ENCODE measurements around the gene CEP131. TPM values are rescaled to one million over a fixed set of nuclear protein-coding genes. Genes with fewer than 3 reads are reported as not detected.
A peak's percentile ranks its signal among the peaks of the same experiment; 100 is the strongest.
"Not testable (repeated sequence)": the region's sequence is repeated elsewhere in the genome, so short reads cannot be mapped to it uniquely, and the experiment has no call there.

CEP131 gene
- total and polyA plus RNA-seq, 5 donors from 2014 or later: 1.4 to 9.9 (median 2.0) TPM

DNA sequence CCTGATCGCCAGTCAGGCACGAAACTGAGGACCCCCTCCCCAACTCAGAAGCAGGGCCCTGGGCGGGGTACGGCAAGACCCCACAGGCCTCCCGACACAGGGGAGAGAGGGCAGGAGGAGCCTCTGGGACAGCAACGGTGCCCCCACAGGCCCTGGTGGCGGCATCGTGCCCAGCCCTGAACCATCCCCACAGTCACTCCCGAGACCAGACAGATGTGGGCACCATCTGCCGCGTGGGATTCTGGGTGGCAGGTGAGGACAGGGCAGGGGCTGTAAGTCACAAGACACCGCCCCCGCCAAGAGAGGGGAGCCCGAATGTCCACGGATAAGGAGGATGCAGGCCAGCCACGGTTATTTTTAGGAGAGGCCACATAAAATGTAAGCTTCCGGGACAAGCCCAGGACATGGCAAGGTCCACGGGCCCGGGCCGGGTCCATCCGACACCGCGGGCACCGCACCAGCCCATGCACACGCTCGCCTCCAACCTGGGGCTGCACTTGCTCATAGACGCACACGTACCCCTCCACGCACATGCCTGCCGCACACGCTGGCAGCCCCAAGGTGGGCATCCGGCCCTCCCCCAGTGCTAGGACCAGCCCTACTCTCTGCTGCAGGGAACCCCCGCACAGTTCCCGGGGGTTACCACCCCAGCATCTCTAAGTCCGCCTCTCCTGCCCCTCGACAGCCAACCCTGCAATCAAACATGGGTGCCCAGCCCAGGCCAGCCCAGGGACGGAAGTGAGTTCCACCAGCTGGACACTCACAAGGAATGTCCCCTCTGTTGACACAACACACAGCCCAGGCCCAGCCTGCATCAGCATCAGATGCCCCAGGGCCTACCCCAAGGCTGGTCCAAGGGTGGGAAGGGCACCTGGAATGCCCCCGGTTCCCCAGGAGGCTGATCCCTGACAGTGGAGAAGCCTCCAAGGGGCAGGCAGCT, 65.6 kb downstream of the CEP131 start:
- H3K27ac ChIP-seq (ENCODE audit: insufficient read depth, low read length, poor library complexity, severe bottlenecking): no peak overlapping the region
- H3K27me3 Mint-ChIP-seq: peaks cover 4% of the 10 kb centered on the region
- DNase-seq: no peak
- H3K4me3 ChIP-seq (ENCODE audit: low read depth, low read length): no peak overlapping the region
- peaks cover 0 to 2% (median 0%) of the 10 kb centered on the region in 7 donors for H3K9me3 Mint-ChIP-seq
- no peaks in the 10 kb centered on the region for H3K36me3 ChIP-seq (ENCODE audit: control insufficient read depth, insufficient read depth, low read length)
- H3K4me1 ChIP-seq (ENCODE audit: control insufficient read depth, insufficient read depth, low read length, poor library complexity, severe bottlenecking): peaks cover 5% of the 10 kb centered on the region
- H3K4me1 Mint-ChIP-seq: no peaks in the 10 kb centered on the region
- no peak for ATAC-seq (ENCODE audit: low read depth in 2 of 2)
- H3K27me3 ChIP-seq (ENCODE audit: control insufficient read depth, insufficient read depth, low read length): no peaks in the 10 kb centered on the region
- H3K4me3 Mint-ChIP-seq: no peak overlapping the region
- H3K27ac Mint-ChIP-seq: peak overlapping the region in 1 of 3 donors; percentile 74
- no peaks in the 10 kb centered on the region for H3K9me3 ChIP-seq (ENCODE audit: control insufficient read depth in 2 of 2, low read length in 2 of 2)
- no peaks in the 10 kb centered on the region for H3K36me3 Mint-ChIP-seq

DNA sequence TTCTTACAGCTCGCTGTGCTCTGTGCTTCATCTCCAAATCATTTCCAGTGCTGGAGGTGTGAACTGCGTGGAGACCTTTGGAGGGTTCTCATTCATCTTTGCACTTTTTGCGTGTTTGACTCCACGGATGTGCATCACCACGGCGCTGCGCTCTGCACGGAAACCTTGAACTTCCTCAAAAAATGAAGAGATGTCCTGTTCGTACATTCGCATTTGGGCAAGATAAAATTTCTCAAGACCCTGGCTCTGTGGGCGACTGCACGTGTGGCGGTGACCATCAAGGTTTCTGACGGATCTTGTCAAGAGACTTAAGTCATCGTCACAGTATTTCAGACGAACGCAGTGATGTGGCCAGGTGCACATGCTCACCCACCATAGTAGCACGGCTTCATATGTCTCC, 67.8 kb downstream of the CEP131 start:
- no peak for DNase-seq
- Mint-ChIP-seq H3K9me3 (no peaks in the 10 kb centered on the region), H3K4me1 (no peaks in the 10 kb centered on the region), H3K27me3 (peaks cover 5% of the 10 kb centered on the region), H3K4me3 (no peak overlapping the region), H3K27ac (no peak overlapping the region), H3K36me3 (no peaks in the 10 kb centered on the region)
- no peaks in the 10 kb centered on the region for H3K9me3 ChIP-seq (ENCODE audit: control insufficient read depth in 2 of 2, low read length in 2 of 2)
- no peaks in the 10 kb centered on the region for H3K27me3 ChIP-seq (ENCODE audit: control insufficient read depth, insufficient read depth, low read length)
- ATAC-seq (ENCODE audit: low read depth in 2 of 2): no peak
- H3K27ac ChIP-seq (ENCODE audit: insufficient read depth, low read length, poor library complexity, severe bottlenecking): no peak overlapping the region
- no peaks in the 10 kb centered on the region for H3K36me3 ChIP-seq (ENCODE audit: control insufficient read depth, insufficient read depth, low read length)
- H3K4me1 ChIP-seq (ENCODE audit: control insufficient read depth, insufficient read depth, low read length, poor library complexity, severe bottlenecking): no peaks in the 10 kb centered on the region
- H3K4me3 ChIP-seq (ENCODE audit: low read depth, low read length): no peak overlapping the region

DNA sequence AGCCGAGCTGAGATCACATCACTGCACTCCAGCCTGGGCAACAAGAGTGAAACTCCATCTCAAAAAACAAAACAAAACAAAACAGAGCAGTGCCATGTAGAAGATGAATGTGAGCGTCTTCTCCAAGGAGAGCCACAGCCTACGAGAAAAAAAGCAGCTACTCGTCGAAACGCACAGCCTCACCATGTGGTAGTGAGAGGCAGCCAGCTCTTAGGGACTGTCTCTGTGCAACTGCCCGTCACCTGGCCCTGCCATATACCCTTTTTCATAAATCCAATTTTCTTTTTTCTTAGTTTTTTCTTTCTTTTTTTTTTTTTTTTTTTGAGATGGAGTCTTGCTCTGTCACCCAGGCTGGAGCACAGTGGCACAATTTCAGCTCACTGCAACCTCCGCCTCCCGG, 68.7 kb downstream of the CEP131 start:
- H3K9me3 ChIP-seq (ENCODE audit: control insufficient read depth in 2 of 2, low read length in 2 of 2); H3K36me3 Mint-ChIP-seq; DNase-seq; H3K4me1 Mint-ChIP-seq; H3K27ac ChIP-seq (ENCODE audit: insufficient read depth, low read length, poor library complexity, severe bottlenecking); H3K36me3 ChIP-seq (ENCODE audit: control insufficient read depth, insufficient read depth, low read length); H3K4me3 ChIP-seq (ENCODE audit: low read depth, low read length); H3K27me3 Mint-ChIP-seq; H3K27ac Mint-ChIP-seq; H3K4me1 ChIP-seq (ENCODE audit: control insufficient read depth, insufficient read depth, low read length, poor library complexity, severe bottlenecking); H3K9me3 Mint-ChIP-seq; H3K4me3 Mint-ChIP-seq; H3K27me3 ChIP-seq (ENCODE audit: control insufficient read depth, insufficient read depth, low read length); ATAC-seq (ENCODE audit: low read depth in 2 of 2): not testable (repeated sequence)

DNA sequence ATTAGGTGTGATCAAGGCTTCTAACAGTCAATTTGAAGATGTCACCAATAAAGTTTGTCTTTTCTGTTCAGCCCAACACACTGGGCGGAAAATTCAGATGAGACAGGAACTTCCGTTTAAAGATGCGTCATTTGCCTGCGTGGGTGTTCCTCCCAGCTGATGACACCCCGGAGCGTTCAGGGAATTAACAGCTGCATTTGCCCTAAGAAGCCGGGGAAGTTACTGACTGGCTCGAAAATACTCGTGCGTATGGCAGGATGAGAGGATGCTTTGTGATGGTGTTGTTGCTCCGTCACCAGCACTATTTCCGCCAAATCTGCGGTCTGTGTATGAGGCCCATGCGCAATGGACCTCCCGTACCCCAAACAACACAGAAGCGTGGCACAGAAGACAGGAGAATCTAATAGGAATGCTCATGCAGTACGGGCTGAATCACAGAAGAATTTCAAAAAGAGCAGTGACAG, 69.4 kb downstream of the CEP131 start:
- no peaks in the 10 kb centered on the region for H3K9me3 Mint-ChIP-seq
- peak overlapping the region in 1 of 4 donors; percentile 44 for H3K4me3 Mint-ChIP-seq
- peak overlapping the region in 1 of 3 donors; percentile 31 for H3K27ac Mint-ChIP-seq
- no peaks in the 10 kb centered on the region for H3K27me3 ChIP-seq (ENCODE audit: control insufficient read depth, insufficient read depth, low read length)
- no peaks in the 10 kb centered on the region for H3K4me1 Mint-ChIP-seq
- no peak for DNase-seq
- no peak overlapping the region for H3K27ac ChIP-seq (ENCODE audit: insufficient read depth, low read length, poor library complexity, severe bottlenecking)
- H3K36me3 ChIP-seq (ENCODE audit: control insufficient read depth, insufficient read depth, low read length): no peaks in the 10 kb centered on the region
- no peaks in the 10 kb centered on the region for H3K36me3 Mint-ChIP-seq
- H3K4me1 ChIP-seq (ENCODE audit: control insufficient read depth, insufficient read depth, low read length, poor library complexity, severe bottlenecking): no peaks in the 10 kb centered on the region
- H3K9me3 ChIP-seq (ENCODE audit: control insufficient read depth in 2 of 2, low read length in 2 of 2): no peaks in the 10 kb centered on the region
- no peak overlapping the region for H3K4me3 ChIP-seq (ENCODE audit: low read depth, low read length)
- peaks cover 7% of the 10 kb centered on the region for H3K27me3 Mint-ChIP-seq
- ATAC-seq (ENCODE audit: low read depth in 2 of 2): peak in 1 of 2 donors; percentile 43

DNA sequence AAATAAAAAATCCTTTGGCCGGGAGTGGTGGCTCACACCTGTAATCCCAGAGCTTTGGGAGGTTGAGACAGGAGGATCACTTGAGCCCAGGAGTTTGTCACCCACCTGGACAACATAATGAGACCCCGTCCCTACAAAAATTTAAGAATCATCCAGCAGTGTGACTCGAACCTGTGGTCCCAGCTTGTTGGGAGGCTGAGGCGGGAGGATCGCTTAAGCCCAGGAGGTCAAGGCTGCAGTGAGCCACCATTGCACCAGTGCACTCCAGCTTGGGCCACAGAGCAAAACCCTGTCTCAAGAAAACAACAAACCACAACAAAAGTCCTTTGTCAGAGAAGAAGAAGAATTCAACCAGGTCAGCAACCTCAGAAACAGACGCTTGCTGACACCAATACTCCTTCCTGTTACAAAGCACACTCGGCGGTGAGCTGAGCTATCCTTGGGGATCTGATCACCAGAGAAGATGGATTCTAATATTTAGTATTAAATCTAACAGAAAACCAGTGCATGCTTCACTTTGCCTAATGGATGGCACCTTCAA, 70.4 kb downstream of the CEP131 start:
- H3K4me3 Mint-ChIP-seq: no peak overlapping the region
- Histone ChIP-seq H3K4me1 (ENCODE audit: control insufficient read depth, insufficient read depth, low read length, poor library complexity, severe bottlenecking) (no peaks in the 10 kb centered on the region), H3K27ac (ENCODE audit: insufficient read depth, low read length, poor library complexity, severe bottlenecking) (no peak overlapping the region), H3K36me3 (ENCODE audit: control insufficient read depth, insufficient read depth, low read length) (no peaks in the 10 kb centered on the region), H3K4me3 (ENCODE audit: low read depth, low read length) (no peak overlapping the region), H3K27me3 (ENCODE audit: control insufficient read depth, insufficient read depth, low read length) (no peaks in the 10 kb centered on the region), H3K9me3 (ENCODE audit: control insufficient read depth in 2 of 2, low read length in 2 of 2) (no peaks in the 10 kb centered on the region)
- peak overlapping the region in 1 of 3 donors; percentile 9 for H3K27ac Mint-ChIP-seq
- DNase-seq (no peak), ATAC-seq (ENCODE audit: low read depth in 2 of 2) (no peak)
- H3K36me3 Mint-ChIP-seq: no peaks in the 10 kb centered on the region
- H3K27me3 Mint-ChIP-seq: peaks cover 11% of the 10 kb centered on the region
- H3K4me1 Mint-ChIP-seq: no peaks in the 10 kb centered on the region
- no peaks in the 10 kb centered on the region for H3K9me3 Mint-ChIP-seq

DNA sequence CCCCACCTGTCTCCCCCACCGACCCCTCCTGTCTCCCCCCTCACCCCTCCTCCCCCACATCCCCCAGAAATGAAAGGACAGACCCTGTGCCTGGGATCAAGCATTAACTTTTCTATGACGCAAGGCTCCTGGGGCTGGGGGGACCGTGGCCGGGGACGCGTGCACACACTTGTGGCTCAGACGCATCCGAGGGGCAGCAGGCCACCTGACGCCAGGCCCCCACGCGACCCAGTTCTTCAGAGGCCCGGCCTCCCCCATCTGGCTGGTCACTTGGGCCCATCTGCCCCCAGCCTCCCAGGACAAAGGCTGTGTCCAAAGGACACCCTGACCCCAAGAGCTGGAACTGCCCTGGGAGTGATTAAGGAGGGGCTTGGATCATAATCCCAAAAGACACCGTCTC, 71.5 kb downstream of the CEP131 start:
- Mint-ChIP-seq H3K4me1 (no peaks in the 10 kb centered on the region), H3K4me3 (no peak overlapping the region), H3K27ac (no peak overlapping the region), H3K9me3 (no peaks in the 10 kb centered on the region), H3K27me3 (peaks cover 11% of the 10 kb centered on the region), H3K36me3 (no peaks in the 10 kb centered on the region)
- Histone ChIP-seq H3K27ac (ENCODE audit: insufficient read depth, low read length, poor library complexity, severe bottlenecking) (no peak overlapping the region), H3K36me3 (ENCODE audit: control insufficient read depth, insufficient read depth, low read length) (no peaks in the 10 kb centered on the region), H3K4me3 (ENCODE audit: low read depth, low read length) (no peak overlapping the region), H3K27me3 (ENCODE audit: control insufficient read depth, insufficient read depth, low read length) (no peaks in the 10 kb centered on the region), H3K4me1 (ENCODE audit: control insufficient read depth, insufficient read depth, low read length, poor library complexity, severe bottlenecking) (no peaks in the 10 kb centered on the region), H3K9me3 (ENCODE audit: control insufficient read depth in 2 of 2, low read length in 2 of 2) (no peaks in the 10 kb centered on the region)
- DNase-seq (no peak), ATAC-seq (ENCODE audit: low read depth in 2 of 2) (no peak)

DNA sequence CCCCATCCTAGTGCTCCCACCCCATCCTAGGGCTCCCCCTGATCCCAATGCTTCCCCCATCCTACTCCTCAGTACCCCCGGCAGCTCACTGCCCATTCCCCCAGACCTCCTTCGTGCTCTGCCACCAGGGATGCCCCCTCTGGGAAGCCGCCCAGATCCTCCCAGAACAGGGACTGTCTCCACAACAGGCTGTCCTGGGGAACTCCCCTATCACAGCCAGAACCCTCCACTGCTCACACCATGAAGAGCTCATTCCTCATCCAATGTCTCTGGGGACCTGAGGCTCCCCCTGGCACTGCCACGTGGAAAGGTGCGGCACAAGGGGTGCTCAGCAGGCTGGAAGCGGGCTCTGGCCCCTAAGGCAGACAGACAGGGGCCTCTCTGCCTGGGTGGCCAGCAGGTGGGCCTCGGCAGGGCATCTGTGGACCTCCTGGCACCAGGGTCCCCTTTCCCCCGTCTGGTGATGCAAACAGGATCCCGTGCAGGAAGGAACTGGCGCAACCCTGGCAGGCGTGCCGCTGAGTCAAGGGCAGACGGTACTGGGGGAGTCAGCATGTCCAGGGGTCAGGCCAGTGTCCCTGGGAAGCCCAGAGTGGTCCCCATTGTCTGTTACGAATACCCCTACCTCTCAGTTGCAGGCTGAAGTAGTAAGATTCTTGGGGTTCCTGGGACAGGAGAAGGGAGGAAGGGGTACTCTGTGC, 72.2 kb downstream of the CEP131 start:
- H3K4me1 Mint-ChIP-seq: no peaks in the 10 kb centered on the region
- peaks cover 11% of the 10 kb centered on the region for H3K27me3 Mint-ChIP-seq
- no peaks in the 10 kb centered on the region for H3K36me3 Mint-ChIP-seq
- ATAC-seq (ENCODE audit: low read depth in 2 of 2) (no peak), DNase-seq (no peak)
- Histone ChIP-seq H3K4me3 (ENCODE audit: low read depth, low read length) (no peak overlapping the region), H3K4me1 (ENCODE audit: control insufficient read depth, insufficient read depth, low read length, poor library complexity, severe bottlenecking) (no peaks in the 10 kb centered on the region), H3K9me3 (ENCODE audit: control insufficient read depth in 2 of 2, low read length in 2 of 2) (no peaks in the 10 kb centered on the region), H3K27me3 (ENCODE audit: control insufficient read depth, insufficient read depth, low read length) (no peaks in the 10 kb centered on the region), H3K27ac (ENCODE audit: insufficient read depth, low read length, poor library complexity, severe bottlenecking) (no peak overlapping the region), H3K36me3 (ENCODE audit: control insufficient read depth, insufficient read depth, low read length) (no peaks in the 10 kb centered on the region)
- no peak overlapping the region for H3K4me3 Mint-ChIP-seq
- H3K27ac Mint-ChIP-seq: no peak overlapping the region
- no peaks in the 10 kb centered on the region for H3K9me3 Mint-ChIP-seq
